NCI-H774 (cell line): Measurements from ENCODE around the gene XPO1.
"Not testable (repeated sequence)": the region's sequence is repeated elsewhere in the genome, so short reads cannot be mapped to it uniquely, and the experiment has no call there.

Experiments
- DNase-seq: peaks from one replicate; lab custom pipeline; 2025; lab: John Stamatoyannopoulos, UW

XPO1 gene, protein sequence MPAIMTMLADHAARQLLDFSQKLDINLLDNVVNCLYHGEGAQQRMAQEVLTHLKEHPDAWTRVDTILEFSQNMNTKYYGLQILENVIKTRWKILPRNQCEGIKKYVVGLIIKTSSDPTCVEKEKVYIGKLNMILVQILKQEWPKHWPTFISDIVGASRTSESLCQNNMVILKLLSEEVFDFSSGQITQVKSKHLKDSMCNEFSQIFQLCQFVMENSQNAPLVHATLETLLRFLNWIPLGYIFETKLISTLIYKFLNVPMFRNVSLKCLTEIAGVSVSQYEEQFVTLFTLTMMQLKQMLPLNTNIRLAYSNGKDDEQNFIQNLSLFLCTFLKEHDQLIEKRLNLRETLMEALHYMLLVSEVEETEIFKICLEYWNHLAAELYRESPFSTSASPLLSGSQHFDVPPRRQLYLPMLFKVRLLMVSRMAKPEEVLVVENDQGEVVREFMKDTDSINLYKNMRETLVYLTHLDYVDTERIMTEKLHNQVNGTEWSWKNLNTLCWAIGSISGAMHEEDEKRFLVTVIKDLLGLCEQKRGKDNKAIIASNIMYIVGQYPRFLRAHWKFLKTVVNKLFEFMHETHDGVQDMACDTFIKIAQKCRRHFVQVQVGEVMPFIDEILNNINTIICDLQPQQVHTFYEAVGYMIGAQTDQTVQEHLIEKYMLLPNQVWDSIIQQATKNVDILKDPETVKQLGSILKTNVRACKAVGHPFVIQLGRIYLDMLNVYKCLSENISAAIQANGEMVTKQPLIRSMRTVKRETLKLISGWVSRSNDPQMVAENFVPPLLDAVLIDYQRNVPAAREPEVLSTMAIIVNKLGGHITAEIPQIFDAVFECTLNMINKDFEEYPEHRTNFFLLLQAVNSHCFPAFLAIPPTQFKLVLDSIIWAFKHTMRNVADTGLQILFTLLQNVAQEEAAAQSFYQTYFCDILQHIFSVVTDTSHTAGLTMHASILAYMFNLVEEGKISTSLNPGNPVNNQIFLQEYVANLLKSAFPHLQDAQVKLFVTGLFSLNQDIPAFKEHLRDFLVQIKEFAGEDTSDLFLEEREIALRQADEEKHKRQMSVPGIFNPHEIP (N-terminal part only)

DNA sequence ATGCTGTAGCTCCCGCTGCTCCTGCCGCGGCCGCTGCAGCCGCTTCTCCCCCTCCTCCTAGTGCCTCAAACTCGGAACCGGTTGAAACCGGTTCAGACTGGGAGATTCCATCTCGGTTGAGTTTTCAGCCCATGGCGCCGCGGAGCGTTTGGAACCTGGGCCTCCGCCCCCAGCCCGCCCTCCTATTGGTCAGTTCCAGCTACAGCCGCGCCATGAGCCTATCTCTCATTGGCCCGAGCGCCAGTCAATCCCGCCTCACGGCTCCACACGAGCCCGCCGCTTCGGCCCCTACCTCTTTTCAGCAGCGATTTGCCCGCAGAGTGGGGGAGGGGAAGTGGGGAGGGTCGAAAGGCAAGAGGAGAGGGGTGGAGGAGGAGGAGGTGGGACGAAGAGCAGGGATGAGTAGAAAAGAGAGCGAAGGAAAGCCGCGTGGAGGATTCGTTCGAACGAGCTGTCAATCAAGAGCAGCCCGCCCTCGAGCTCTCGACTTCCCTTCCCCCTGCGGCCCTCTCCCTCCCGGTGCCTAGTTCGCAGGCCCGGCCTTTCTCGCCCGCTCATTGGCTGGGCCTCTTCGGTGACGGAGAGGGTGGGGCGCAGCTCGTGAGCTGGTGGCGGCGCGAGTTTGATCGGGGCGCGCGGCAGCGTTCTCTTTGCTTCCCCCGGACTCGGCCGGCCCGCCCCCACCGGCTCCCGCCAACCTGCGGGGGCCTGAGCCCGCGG, at the start of gene XPO1:
XPO1 (minus strand) TSS at position 157 of the 720 bp plus-strand sequence. CDS start 4,459 bp downstream, outside the sequence.
- DNase-seq: peak; percentile 99

- not testable (repeated sequence) for DNase-seq
Measured at GRCh38 chr2:61586928-61587327, 48.8 kb upstream of the XPO1 start.

- DNase-seq: no peak
Measured at GRCh38 chr2:61585383-61585782, 47.2 kb upstream of the XPO1 start.

DNA sequence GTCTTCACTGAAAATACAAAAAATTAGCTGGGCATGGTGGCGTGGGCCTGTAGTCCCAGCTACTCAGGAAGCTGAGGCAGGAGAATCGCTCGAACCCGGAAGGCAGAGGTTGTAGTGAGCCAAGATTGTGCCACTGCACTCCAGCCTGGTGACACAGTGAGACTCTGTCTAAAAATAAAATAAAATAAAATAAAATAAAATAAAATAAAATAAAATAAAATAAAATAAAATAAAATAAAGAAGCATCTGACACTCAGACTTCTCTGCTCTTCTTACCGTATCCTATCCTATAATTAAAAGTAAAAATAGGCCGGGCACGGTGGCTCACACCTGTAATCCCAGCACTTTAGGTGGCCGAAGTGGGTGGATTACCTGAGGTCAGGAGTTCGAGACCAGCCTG, 46.2 kb upstream of the XPO1 start:
- DNase-seq: not testable (repeated sequence)

DNA sequence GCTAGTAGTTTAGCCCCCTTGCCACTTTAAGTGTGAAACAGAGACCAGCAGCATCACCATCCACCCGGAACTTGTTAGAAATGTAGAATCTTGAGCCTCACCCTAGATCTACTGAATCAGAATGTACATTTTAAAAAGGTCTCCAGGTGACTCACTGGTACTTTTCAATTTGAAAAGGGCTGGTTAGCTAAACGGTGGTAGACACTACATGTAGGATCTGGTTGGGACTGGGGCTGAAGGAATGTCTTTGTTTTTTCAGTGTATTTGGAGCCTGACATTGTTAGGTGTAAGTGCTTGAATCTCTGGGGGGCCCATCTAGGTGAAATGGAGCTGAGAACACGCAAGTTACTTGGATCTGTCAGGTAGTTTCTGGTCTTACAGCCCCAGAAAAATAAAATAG, 44.0 kb upstream of the XPO1 start:
- no peak for DNase-seq

DNA sequence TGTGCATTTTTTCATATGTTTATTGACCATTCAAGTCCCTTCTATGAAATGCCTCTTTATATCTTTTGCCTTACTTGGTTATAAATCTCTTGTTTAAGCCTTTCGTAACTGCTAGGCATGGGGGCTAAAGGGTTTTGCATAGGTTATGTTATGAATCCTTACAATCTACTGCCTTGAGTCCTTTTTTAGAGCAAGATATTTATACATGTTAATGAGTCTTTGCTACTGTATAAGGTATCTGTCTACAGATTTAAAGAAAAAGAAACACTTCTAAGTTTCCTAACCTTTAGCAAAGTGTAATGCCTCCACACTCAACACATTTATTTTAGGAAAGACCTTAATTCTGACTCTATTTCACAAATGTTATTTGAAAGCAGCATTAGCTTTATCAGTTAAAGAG, 43.6 kb upstream of the XPO1 start:
- no peak for DNase-seq

DNA sequence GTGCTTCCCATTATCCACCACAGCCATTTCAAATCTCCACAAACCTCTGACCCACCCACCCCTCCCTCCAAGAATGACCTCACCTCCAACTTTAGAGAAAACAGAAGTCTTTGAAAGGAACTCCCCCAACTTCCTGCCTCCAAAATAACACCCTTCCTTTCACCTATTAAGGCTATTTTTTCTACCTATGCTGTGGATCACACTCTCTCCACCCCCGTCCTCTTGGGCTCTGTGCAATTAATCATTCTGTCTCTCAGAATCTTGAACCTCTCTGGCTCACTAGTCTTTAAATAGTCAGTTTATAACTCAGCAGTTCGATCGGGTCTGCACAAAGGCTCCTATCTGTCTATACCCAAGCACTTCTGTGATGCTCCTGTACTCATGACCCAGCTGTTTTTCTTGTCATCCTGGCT, 37.3 kb upstream of the XPO1 start:
- no peak for DNase-seq

GRCh38 chr2:61566566-61566965, 28.4 kb upstream of the XPO1 start:
- DNase-seq: no peak

- no peak for DNase-seq
Measured at GRCh38 chr2:61562615-61563014, 24.5 kb upstream of the XPO1 start.

- no peak for DNase-seq
Measured at GRCh38 chr2:61558160-61558559, 20.0 kb upstream of the XPO1 start.

- no peak for DNase-seq
Measured at GRCh38 chr2:61557381-61557780, 19.2 kb upstream of the XPO1 start.

- no peak for DNase-seq
Measured at GRCh38 chr2:61554604-61555003, 16.4 kb upstream of the XPO1 start.

DNA sequence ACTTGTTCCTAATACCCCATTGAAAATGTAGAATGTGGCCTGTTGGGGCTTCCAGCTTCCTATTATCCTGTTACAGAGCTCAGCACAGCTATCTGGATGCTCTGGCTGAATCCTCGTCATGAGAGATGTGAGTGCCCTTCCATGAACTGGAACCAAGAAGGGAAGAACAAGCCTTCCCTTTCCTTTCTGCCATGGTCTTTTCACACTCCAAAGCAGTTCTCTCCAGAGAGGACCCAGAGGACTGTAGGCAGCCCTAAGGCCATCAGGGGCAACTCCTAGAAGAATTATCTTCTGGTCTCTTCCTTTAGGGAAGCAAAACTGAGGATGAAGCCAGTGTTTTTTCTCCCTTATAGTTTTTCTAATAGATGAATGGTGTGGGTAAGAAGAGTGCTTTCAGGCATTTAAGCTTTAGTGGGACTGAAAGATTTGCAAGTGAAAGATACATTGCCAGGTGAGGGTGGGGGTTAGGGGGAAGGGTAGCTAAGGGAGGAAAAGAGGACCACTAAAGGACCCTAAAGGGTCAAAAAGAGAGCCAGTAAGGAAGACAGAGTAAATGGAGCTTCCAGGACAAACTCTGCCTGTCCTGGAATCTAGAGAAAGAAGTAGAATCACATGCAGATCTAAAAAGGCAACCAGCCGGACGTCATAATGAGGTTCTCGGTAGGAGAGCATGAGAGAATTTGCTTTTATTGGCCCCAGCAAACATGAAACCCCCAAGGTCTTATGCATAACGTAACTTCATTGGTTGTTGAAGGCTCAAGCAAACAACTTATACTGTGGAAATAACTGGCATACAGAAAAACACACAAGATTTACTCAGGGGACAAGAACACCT, 12.4 kb upstream of the XPO1 start:
- no peak for DNase-seq

GRCh38 chr2:61549546-61549945, 11.4 kb upstream of the XPO1 start:
- DNase-seq: no peak

GRCh38 chr2:61543062-61543461, 4.9 kb upstream of the XPO1 start:
- no peak for DNase-seq

DNA sequence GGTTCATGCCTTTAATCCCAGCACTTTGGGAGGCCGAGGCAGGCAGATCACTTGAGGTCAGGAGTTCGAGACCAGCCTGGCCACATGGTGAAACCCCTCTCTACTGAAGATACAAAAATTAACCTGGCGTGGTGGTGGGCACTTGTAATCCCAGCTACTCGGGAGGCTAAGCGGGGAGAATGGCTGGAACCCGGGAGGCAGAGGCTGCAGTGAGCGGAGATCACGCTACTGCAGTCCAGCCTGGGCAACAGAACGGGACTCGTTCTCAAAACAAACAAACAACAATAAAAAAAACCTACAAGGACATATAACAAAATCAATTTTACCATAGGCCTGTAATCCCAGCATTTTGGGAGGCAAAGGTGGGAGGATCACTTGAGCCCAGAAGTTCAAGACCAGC, 2.0 kb upstream of the XPO1 start:
- DNase-seq: not testable (repeated sequence)

DNA sequence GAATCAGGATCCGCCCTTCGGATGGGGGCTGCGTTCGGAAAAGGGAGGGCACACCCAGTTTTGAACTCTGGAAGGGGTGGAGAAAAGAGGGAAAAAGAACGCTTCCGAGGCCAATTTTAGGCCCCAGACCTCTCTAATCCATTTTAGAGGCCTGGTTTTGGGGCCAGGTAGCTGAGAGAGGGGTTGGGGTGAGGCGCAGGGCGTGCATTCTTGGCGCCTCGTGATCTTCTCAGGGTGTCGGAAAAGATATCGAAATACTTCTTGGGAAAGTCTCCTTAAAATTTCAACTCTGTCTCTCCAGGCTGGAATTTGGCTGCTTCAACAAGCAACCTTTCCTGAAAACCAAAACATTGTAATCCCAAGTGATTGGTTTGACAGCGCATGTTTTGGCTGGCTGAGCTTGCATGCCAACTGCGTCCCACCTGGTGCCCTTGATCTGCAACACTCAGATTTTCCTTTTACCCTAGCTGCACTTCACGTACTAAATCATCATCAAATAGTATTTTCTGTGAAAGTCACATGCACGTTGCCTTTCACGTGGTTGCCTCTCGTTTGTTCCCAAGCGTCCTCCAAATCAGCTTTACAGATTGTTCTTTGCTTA, 864 bp upstream of the XPO1 start:
- DNase-seq: peak; percentile 15

DNA sequence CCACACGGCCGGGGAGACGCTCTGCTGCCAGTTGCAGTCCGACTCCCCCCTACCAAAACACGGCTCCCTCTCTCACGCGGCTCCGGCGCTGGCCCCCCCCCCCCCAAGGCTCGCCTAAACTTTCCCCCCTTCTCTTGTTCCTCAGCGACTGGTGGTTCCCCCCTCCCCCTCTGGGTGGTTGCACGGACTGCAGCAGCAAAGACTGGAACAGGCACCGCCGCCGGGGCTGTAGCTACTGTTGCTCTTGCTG, 281 bp downstream of the XPO1 start:
- DNase-seq: no peak

- DNase-seq: no peak
Measured at GRCh38 chr2:61537277-61537949, 743 bp downstream of the XPO1 start.

- peak; percentile 71 for DNase-seq
Measured at GRCh38 chr2:61536572-61537276, 1.4 kb downstream of the XPO1 start.
